ENCODE results near the gene WFDC12. TPM values are rescaled to one million over a fixed set of nuclear protein-coding genes. Genes with fewer than 3 reads are reported as not detected.

The WFDC12 gene
- total and polyA plus RNA-seq, 7 donors = 0.42 to 1.2 TPM; not detected in 5

- no peak for DNase-seq
Measured at GRCh38 chr20:45077559-45077958, 46.7 kb downstream of the WFDC12 start.

More at GRCh38 chr20:45077559-45077958, 46.7 kb downstream of the WFDC12 start:
- no peak overlapping the region for H3K27ac ChIP-seq
- H3K4me1 ChIP-seq = no peaks in the 10 kb centered on the region
- WGBS, 2 donors = 95 to 97% methylated on average over 3 of the region's 3 CpGs
- H3K27me3 ChIP-seq = no peaks in the 10 kb centered on the region
- no peak overlapping the region for H3K4me3 ChIP-seq
- intact Hi-C loops (cut with DNase I) = no loop called here
- peaks cover 0 to 4% (median 2%) of the 10 kb centered on the region in 4 donors for H3K9me3 ChIP-seq
- peaks cover 0 to 56% (median 20%) of the 10 kb centered on the region in 4 donors for H3K36me3 ChIP-seq
- TF ChIP-seq POLR2AphosphoS5 (IDR thresholded peaks at IDR 0.05) (no peak), CTCF (IDR thresholded peaks at IDR 0.05) (no peak), EP300 (IDR thresholded peaks at IDR 0.05) (no peak), POLR2A (IDR thresholded peaks at IDR 0.05) (no peak)

Other genes with a start within 250 kb of the WFDC12 start
- gene YWHAB, start 238.8 kb downstream of the WFDC12 start, total RNA-seq = 100 to 1,000 TPM in 1 of 4 donors, 10 to 100 TPM in 3; 80.3 to 110 (median 89.8) TPM
- gene YWHAB, start 238.8 kb downstream of the WFDC12 start, polyA plus RNA-seq = 100 to 1,000 TPM; 155 to 214 (median 180) TPM
- 10 to 100 TPM in 1 of 4 donors, 1 to 10 TPM in 3; 1.1 to 18.3 (median 6.4) TPM for gene PABPC1L, start 214.4 kb downstream of the WFDC12 start, total RNA-seq
- 10 to 100 TPM in 1 of 3 donors, 1 to 10 TPM in 2; 1.8 to 22.9 (median 4.4) TPM for gene PABPC1L, start 214.4 kb downstream of the WFDC12 start, polyA plus RNA-seq
- 1 to 10 TPM; 7.2 to 9.2 (median 8.3) TPM for gene TOMM34, start 164.1 kb downstream of the WFDC12 start, total RNA-seq
- gene TOMM34, start 164.1 kb downstream of the WFDC12 start, polyA plus RNA-seq = 10 to 100 TPM; 10.6 to 27.3 (median 15.6) TPM
- gene STK4, start 158.0 kb downstream of the WFDC12 start, total RNA-seq = 10 to 100 TPM; 23.9 to 31.8 (median 28.1) TPM
- gene STK4, start 158.0 kb downstream of the WFDC12 start, polyA plus RNA-seq = 10 to 100 TPM in 1 of 3 donors, 1 to 10 TPM in 2; 6.0 to 25.7 (median 9.2) TPM
- under 1 TPM in 1 of 4 donors, not detected in 3; 0.14 TPM for gene KCNS1, start 23.3 kb downstream of the WFDC12 start, total RNA-seq
- gene KCNS1, start 23.3 kb downstream of the WFDC12 start, polyA plus RNA-seq = 1 to 10 TPM in 1 of 3 donors, under 1 TPM in 1, not detected in 1; 0.60 to 1.1 TPM
- gene WFDC5, start 9.3 kb downstream of the WFDC12 start, total RNA-seq = not detected
- under 1 TPM in 1 of 3 donors, not detected in 2; 0.39 TPM for gene WFDC5, start 9.3 kb downstream of the WFDC12 start, polyA plus RNA-seq
- gene PI3, start 50.4 kb upstream of the WFDC12 start, total RNA-seq = not detected
- gene PI3, start 50.4 kb upstream of the WFDC12 start, polyA plus RNA-seq = 1,000 to 10,000 TPM in 1 of 3 donors, 10 to 100 TPM in 2; 52.0 to 2,021 (median 84.1) TPM
- not detected for gene SEMG1, start 82.6 kb upstream of the WFDC12 start, total RNA-seq
- under 1 TPM in 1 of 3 donors, not detected in 2; 0.26 TPM for gene SEMG1, start 82.6 kb upstream of the WFDC12 start, polyA plus RNA-seq
- not detected for gene SEMG2, start 96.9 kb upstream of the WFDC12 start, total RNA-seq
- not detected for gene SEMG2, start 96.9 kb upstream of the WFDC12 start, polyA plus RNA-seq
- gene SLPI, start 130.1 kb upstream of the WFDC12 start, total RNA-seq = 10 to 100 TPM in 3 of 4 donors, 1 to 10 TPM in 1; 2.4 to 56.9 (median 20.6) TPM
- 100 to 1,000 TPM in 1 of 3 donors, 10 to 100 TPM in 2; 38.8 to 234 (median 82.3) TPM for gene SLPI, start 130.1 kb upstream of the WFDC12 start, polyA plus RNA-seq
- gene RBPJL, start 182.4 kb upstream of the WFDC12 start, total RNA-seq = not detected
- 1 to 10 TPM in 1 of 3 donors, not detected in 2; 1.8 TPM for gene RBPJL, start 182.4 kb upstream of the WFDC12 start, polyA plus RNA-seq
- not detected for gene MATN4, start 183.8 kb upstream of the WFDC12 start, total RNA-seq
- gene MATN4, start 183.8 kb upstream of the WFDC12 start, polyA plus RNA-seq = under 1 TPM in 1 of 3 donors, not detected in 2; 0.17 TPM
- gene SDC4, start 224.0 kb upstream of the WFDC12 start, total RNA-seq = 100 to 1,000 TPM in 1 of 4 donors, 10 to 100 TPM in 3; 79.9 to 149 (median 88.5) TPM
- gene SDC4, start 224.0 kb upstream of the WFDC12 start, polyA plus RNA-seq = 10 to 100 TPM; 22.2 to 63.9 (median 23.6) TPM
- gene SYS1, start 238.7 kb upstream of the WFDC12 start, total RNA-seq = 10 to 100 TPM; 44.2 to 58.7 (median 52.2) TPM
- gene SYS1, start 238.7 kb upstream of the WFDC12 start, polyA plus RNA-seq = 10 to 100 TPM; 14.4 to 35.6 (median 17.1) TPM